Neural progenitor cell (in vitro differentiated cells): Measurements from ENCODE around the gene ARMH1. TPM values are rescaled to one million over a fixed set of nuclear protein-coding genes. Genes with fewer than 3 reads are reported as not detected.

Source experiments
- DNase-seq: peaks from one replicate; pipeline ENCODE4 v3.0.0-alpha.2; 2016; ENCODE audit warnings: low spot score
- H2AFZ ChIP-seq: fragments of 200-600 bp; sonication (generic); replicated peaks from 2 replicates; pipeline ENCODE4 v1.6.1; 2016; ENCODE audit warnings: antibody characterized with exemption
- H3F3A ChIP-seq: fragments of 200-600 bp; sonication (generic); 2 replicates; pipeline ENCODE4 v1.6.1; 2016; ENCODE audit warnings: antibody characterized with exemption, low read depth
- H3K27ac ChIP-seq: fragments of 200-600 bp; sonication (generic); 2 replicates; pipeline ENCODE4 v1.5.1; 2016; ENCODE audit warnings: mild to moderate bottlenecking
- H3K27me3 ChIP-seq: fragments of 200-600 bp; sonication (generic); 2 replicates; pipeline ENCODE4 v1.6.1; 2016; ENCODE audit warnings: mild to moderate bottlenecking, moderate library complexity
- H3K36me3 ChIP-seq: fragments of 200-600 bp; sonication (generic); 2 replicates; pipeline ENCODE4 v1.5.1; 2016
- H3K4me1 ChIP-seq: fragments of 200-600 bp; sonication (generic); 2 replicates; pipeline ENCODE4 v1.6.1; 2016; ENCODE audit warnings: mixed run types
- H3K4me2 ChIP-seq: fragments of 200-600 bp; sonication (generic); 2 replicates; pipeline ENCODE4 v1.6.1; 2016
- H3K4me3 ChIP-seq: fragments of 200-600 bp; sonication (generic); 2 replicates; pipeline ENCODE4 v1.5.1; 2016
- H3K79me2 ChIP-seq: fragments of 200-600 bp; sonication (generic); 2 replicates; pipeline ENCODE4 v1.6.1; 2016; ENCODE audit warnings: low read depth
- H3K9ac ChIP-seq: fragments of 200-600 bp; sonication (generic); 2 replicates; pipeline ENCODE4 v1.6.1; 2016
- H3K9me3 ChIP-seq: fragments of 200-600 bp; sonication (generic); 2 replicates; pipeline ENCODE4 v1.5.1; 2016; ENCODE audit warnings: low read depth
- H4K20me1 ChIP-seq: fragments of 200-600 bp; sonication (generic); 2 replicates; pipeline ENCODE4 v1.6.1; 2016; ENCODE audit warnings: low read depth
- H3K27ac Mint-ChIP-seq: 3 replicates; pipeline ENCODE4 v1.8.0; 2021; ENCODE audit warnings: mixed read lengths
- H3K27me3 Mint-ChIP-seq: 2 replicates; pipeline ENCODE4 v1.8.0; 2022; ENCODE audit warnings: low read depth, mild to moderate bottlenecking, inconsistent platforms, moderate library complexity, mixed read lengths; ENCODE audit not compliant: insufficient read depth
- H3K36me3 Mint-ChIP-seq: 3 replicates; pipeline ENCODE4 v1.8.0; 2021; ENCODE audit warnings: mixed read lengths
- H3K4me1 Mint-ChIP-seq: 3 replicates; pipeline ENCODE4 v1.8.0; 2021; ENCODE audit warnings: mixed read lengths
- H3K4me3 Mint-ChIP-seq: 3 replicates; pipeline ENCODE4 v1.8.0; 2021; ENCODE audit warnings: mild to moderate bottlenecking, moderate library complexity, mixed read lengths
- H3K9me3 Mint-ChIP-seq: 3 replicates; pipeline ENCODE4 v1.8.0; 2020; ENCODE audit warnings: mixed read lengths
- EZH2 ChIP-seq: fragments of 200-600 bp; sonication (generic); IDR thresholded peaks from 2 replicates; pipeline ENCODE4 v1.6.1; 2017; ENCODE audit warnings: antibody characterized with exemption, mild to moderate bottlenecking, moderate library complexity
- EZH2phosphoT487 ChIP-seq: fragments of 200-600 bp; sonication (generic); IDR thresholded peaks from 2 replicates; pipeline ENCODE4 v1.6.1; 2017; ENCODE audit warnings: antibody characterized with exemption
- total RNA-seq: library from RNA; depleted of rRNA; stranded (reverse); fragments of >200 nt; gene quantifications from 2 replicates; pipeline ENCODE4 v1.2.3, GENCODE V29; 2015; ENCODE audit warnings: low replicate concordance
- TF ChIP-seq, protein P1 (sequence below): fragments of 200-600 bp; sonication (generic); IDR thresholded peaks from 2 replicates; pipeline ENCODE4 v1.5.1; 2017; ENCODE audit warnings: antibody characterized with exemption, mild to moderate bottlenecking

Gene ARMH1
- total RNA-seq, 1 donor from 2014 or later: 3.6 TPM

DNA sequence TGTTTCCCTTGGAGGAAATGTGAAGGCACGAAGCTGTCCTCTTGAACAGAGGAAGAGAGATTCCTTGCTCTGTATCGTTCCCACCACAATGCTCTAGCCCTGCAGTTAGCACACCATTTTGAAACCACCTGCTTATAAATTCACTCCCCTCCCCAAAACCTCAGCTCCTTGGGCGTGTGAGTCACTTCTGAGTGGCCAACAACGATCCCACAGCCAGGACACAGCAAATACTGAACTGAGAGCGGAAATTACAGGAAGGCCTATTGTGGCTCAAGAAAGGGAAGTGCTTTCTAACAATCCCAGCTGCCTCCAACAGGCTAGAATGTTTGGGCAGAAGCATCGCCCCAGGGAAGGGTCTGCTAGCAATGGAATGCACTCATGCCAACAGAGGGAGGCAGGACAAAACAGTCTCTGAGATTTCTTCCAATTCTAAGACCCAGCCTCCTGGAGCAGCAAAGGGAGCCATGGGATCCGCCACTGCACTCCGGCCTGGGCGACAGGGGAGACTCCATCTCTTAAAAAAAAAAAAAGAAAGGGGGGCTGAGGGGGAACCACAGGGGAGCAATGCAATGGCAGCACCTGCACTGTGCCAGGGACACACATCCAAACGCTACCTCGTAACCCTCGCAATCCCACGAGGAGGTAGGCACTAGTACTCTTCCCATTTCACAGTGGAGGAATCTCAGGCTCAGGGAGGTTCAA is 2.1 kb upstream of the ARMH1 start:
- Histone ChIP-seq H3K4me2 (peak overlapping the region; percentile 86), H3K36me3 (no peaks in the 10 kb centered on the region), H3K9me3 (no peaks in the 10 kb centered on the region), H4K20me1 (no peaks in the 10 kb centered on the region), H3K79me2 (no peaks in the 10 kb centered on the region), H3K9ac (no peak overlapping the region), H3K27ac (no peak overlapping the region), H3K4me3 (no peak overlapping the region), H3K4me1 (peaks cover 24% of the 10 kb centered on the region), H3F3A (peaks cover 12% of the 10 kb centered on the region), H2AFZ (no peak overlapping the region), H3K27me3 (no peaks in the 10 kb centered on the region)
- no peaks in the 10 kb centered on the region for H3K36me3 Mint-ChIP-seq
- peak; percentile 49 for DNase-seq
- H3K27ac Mint-ChIP-seq: peak overlapping the region; percentile 24
- no peak for TF ChIP-seq EZH2phosphoT487
- TF ChIP-seq, protein P1, sequence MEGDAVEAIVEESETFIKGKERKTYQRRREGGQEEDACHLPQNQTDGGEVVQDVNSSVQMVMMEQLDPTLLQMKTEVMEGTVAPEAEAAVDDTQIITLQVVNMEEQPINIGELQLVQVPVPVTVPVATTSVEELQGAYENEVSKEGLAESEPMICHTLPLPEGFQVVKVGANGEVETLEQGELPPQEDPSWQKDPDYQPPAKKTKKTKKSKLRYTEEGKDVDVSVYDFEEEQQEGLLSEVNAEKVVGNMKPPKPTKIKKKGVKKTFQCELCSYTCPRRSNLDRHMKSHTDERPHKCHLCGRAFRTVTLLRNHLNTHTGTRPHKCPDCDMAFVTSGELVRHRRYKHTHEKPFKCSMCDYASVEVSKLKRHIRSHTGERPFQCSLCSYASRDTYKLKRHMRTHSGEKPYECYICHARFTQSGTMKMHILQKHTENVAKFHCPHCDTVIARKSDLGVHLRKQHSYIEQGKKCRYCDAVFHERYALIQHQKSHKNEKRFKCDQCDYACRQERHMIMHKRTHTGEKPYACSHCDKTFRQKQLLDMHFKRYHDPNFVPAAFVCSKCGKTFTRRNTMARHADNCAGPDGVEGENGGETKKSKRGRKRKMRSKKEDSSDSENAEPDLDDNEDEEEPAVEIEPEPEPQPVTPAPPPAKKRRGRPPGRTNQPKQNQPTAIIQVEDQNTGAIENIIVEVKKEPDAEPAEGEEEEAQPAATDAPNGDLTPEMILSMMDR: no peak
- TF ChIP-seq EZH2: no peak
- peaks cover 40% of the 10 kb centered on the region for H3K4me1 Mint-ChIP-seq
- H3K27me3 Mint-ChIP-seq: peaks cover 8% of the 10 kb centered on the region
- no peaks in the 10 kb centered on the region for H3K9me3 Mint-ChIP-seq
- H3K4me3 Mint-ChIP-seq: peak overlapping the region; percentile 69

DNA sequence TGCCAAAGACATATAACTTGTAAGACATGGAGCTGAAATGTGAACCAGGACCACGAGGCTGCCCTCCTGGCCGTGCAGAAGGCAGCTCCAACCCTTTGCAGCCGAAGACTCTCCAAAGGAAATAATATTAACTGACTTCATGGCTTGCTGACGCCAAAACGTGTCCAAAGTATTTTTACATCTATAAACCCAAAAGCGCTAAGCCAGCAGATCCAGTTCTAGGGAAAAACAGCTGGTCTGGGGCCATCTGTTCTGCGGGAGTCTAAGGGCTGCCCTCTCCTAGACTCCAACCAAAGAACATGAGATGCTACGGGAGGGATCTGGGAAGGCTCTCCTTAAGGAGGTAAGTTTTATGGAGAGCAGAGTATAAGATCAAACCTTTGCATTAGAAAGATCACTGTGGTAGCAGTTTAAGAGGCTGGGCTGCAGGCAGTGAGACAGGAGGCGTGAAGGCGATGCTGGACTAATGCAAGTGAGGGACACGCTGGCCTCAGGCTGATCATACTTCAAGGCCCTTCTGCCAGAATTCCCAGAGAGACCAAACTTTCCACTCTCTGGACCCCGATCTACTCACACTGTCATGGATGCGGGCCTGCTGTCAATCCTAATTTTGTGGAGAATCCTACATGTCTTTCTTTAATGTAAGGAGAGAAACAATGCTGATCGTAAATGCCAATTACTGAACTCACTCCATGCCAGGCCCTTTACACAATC is 1.4 kb upstream of the ARMH1 start:
- Mint-ChIP-seq H3K9me3 (no peaks in the 10 kb centered on the region), H3K36me3 (no peaks in the 10 kb centered on the region), H3K4me1 (peaks cover 40% of the 10 kb centered on the region), H3K4me3 (peak overlapping the region; percentile 92), H3K27me3 (peaks cover 8% of the 10 kb centered on the region), H3K27ac (no peak overlapping the region)
- TF ChIP-seq EZH2phosphoT487 (no peak), EZH2 (no peak)
- TF ChIP-seq, protein P1: no peak
- H3K4me1 ChIP-seq: peaks cover 24% of the 10 kb centered on the region
- no peak overlapping the region for H3K9ac ChIP-seq
- peak overlapping the region; percentile 98 for H2AFZ ChIP-seq
- no peak overlapping the region for H3K27ac ChIP-seq
- H3K79me2 ChIP-seq: no peaks in the 10 kb centered on the region
- H3K4me3 ChIP-seq: peak overlapping the region; percentile 82
- H3F3A ChIP-seq: peaks cover 12% of the 10 kb centered on the region
- no peaks in the 10 kb centered on the region for H3K9me3 ChIP-seq
- peak overlapping the region; percentile 86 for H3K4me2 ChIP-seq
- no peaks in the 10 kb centered on the region for H3K27me3 ChIP-seq
- no peaks in the 10 kb centered on the region for H3K36me3 ChIP-seq
- no peak for DNase-seq
- H4K20me1 ChIP-seq: no peaks in the 10 kb centered on the region

DNA sequence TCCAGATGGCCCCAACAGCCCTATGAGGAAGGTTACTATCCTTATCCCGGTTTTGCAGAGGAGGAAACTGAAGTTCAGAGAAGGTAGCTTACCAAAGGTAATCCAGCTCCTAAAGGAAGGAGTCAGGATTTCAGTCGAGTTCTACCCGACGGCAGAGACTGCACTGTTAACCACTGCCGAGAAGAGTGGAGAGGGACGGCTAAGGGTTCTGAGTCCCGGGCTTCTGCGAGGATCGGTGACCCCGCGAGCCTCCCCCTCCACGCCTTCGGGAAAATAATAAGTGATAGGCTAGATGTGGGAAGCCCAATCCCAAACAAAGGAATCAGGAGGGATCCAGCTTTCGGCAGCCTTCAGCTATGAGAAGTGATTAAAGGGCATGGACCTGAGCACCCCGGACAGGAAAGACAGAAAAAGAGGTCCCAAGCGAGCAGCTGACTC is 820 bp upstream of the ARMH1 start:
- H3K9me3 Mint-ChIP-seq: no peaks in the 10 kb centered on the region
- H3K27me3 Mint-ChIP-seq: peaks cover 8% of the 10 kb centered on the region
- H3K4me3 Mint-ChIP-seq: peak overlapping the region; percentile 92
- H3K4me2 ChIP-seq: peak overlapping the region; percentile 86
- H3K4me1 Mint-ChIP-seq: peaks cover 41% of the 10 kb centered on the region
- peaks cover 24% of the 10 kb centered on the region for H3K4me1 ChIP-seq
- no peaks in the 10 kb centered on the region for H3K79me2 ChIP-seq
- no peaks in the 10 kb centered on the region for H3K9me3 ChIP-seq
- TF ChIP-seq EZH2phosphoT487 (no peak), EZH2 (no peak)
- TF ChIP-seq, protein P1: no peak
- H3K36me3 Mint-ChIP-seq: no peaks in the 10 kb centered on the region
- H3K9ac ChIP-seq: peak overlapping the region; percentile 38
- peak overlapping the region; percentile 27 for H3K27ac Mint-ChIP-seq
- peak overlapping the region; percentile 98 for H2AFZ ChIP-seq
- no peaks in the 10 kb centered on the region for H3K27me3 ChIP-seq
- H3K36me3 ChIP-seq: no peaks in the 10 kb centered on the region
- H4K20me1 ChIP-seq: no peaks in the 10 kb centered on the region
- no peak for DNase-seq
- H3F3A ChIP-seq: peaks cover 12% of the 10 kb centered on the region
- H3K27ac ChIP-seq: no peak overlapping the region
- H3K4me3 ChIP-seq: peak overlapping the region; percentile 82
